Measurements from ENCODE around the gene C4BPA. TPM values are rescaled to one million over a fixed set of nuclear protein-coding genes. Genes with fewer than 3 reads are reported as not detected.

C4BPA gene
- total and polyA plus RNA-seq, 9 of the 15 experiments (the other 6 are each of a cell fraction or from before 2014, with no cell fraction given) = 0.04 to 0.22 (median 0.11) TPM; not detected in 3

DNA sequence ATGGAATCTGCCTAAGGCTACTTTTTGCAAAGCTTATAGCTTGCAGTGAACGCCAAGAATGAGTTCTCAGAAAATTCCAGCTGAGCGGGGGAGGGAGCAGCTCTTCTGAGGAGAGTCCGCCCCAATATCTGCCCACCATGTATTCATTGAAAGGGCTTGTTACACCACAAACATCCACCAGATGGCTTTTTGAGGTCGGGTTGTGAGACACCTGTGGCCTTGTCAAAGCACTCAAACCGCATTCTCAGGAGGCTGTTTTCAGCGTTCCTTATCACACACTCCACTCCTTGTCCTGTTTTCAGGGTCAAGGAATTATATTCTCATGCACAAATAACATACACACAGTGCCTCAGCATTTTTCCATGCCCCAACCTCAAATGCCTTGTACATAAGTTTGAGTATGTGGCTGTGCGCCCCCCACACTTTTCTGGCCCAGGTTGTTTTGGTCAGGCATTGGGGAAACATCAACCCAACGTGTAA, 19.3 kb upstream of the C4BPA start (continued):
- peak; percentile 62; the same call in 1 of the 2 replicates for TF ChIP-seq STAT5A (IDR thresholded peaks at IDR 0.05; ENCODE audit: borderline replicate concordance, low read length)
- TF ChIP-seq, protein P1, sequence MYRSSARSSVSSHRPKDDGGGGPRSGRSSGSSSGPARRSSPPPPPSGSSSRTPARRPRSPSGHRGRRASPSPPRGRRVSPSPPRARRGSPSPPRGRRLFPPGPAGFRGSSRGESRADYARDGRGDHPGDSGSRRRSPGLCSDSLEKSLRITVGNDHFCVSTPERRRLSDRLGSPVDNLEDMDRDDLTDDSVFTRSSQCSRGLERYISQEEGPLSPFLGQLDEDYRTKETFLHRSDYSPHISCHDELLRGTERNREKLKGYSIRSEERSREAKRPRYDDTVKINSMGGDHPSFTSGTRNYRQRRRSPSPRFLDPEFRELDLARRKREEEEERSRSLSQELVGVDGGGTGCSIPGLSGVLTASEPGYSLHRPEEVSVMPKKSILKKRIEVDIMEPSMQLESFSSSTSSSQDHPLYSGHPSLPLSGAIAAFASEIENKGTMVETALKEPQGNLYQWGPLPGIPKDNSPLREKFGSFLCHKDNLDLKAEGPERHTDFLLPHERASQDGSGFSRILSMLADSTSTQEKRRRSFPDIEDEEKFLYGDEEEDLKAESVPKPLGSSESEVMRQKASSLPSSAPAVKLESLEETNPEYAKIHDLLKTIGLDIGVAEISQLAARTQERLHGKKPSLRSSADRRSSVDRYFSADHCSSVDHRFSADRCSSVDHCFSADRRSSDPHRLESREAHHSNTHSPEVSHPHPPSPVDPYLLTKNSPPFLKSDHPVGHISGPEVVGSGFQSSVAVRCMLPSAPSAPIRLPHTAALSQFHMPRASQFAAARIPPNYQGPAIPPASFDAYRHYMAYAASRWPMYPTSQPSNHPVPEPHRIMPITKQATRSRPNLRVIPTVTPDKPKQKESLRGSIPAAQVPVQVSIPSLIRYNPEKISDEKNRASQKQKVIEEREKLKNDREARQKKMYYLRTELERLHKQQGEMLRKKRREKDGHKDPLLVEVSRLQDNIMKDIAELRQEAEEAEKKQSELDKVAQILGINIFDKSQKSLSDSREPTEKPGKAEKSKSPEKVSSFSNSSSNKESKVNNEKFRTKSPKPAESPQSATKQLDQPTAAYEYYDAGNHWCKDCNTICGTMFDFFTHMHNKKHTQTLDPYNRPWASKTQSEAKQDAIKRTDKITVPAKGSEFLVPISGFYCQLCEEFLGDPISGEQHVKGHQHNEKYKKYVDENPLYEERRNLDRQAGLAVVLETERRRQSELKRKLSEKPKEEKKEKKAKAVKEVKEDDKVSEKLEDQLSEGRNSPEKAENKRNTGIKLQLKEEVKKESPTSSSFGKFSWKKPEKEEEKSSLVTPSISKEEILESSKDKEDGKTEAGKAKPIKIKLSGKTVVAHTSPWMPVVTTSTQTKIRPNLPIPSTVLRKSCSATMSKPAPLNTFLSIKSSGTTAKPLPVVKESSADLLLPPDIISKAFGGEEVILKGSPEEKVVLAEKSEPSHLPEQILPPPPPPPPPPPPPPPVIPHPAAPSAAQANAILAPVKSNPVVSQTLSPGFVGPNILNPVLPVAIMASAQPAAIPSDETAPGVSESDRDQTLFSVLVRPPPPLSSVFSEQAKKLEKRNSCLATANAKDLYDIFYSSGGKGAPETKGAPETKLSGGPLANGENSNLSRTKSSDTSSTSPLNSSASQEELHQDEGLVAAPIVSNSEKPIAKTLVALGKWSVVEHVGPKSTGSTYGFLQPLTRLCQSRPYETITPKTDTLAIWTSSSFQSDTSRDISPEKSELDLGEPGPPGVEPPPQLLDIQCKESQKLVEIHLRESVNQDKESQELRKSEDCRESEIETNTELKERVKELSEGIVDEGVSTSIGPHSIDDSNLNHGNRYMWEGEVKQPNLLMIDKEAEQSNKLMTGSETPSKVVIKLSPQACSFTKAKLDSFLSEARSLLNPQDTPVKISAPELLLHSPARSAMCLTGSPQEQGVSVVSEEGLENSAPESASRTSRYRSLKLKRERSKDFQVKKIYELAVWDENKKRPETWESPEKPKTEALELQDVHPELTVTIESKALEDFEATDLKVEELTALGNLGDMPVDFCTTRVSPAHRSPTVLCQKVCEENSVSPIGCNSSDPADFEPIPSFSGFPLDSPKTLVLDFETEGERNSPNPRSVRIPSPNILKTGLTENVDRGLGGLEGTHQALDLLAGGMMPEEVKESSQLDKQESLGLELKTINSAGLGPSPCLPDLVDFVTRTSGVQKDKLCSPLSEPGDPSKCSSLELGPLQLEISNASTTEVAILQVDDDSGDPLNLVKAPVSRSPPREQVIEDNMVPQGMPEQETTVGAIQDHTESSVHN (IDR thresholded peaks at IDR 0.05; ENCODE audit: borderline replicate concordance in 1 of 2, low read depth in 1 of 2) = no peak
- TF ChIP-seq ATF7 (IDR thresholded peaks at IDR 0.05) = peak; percentile 65; the same call in 1 of the 2 replicates
- TF ChIP-seq GABPB2 (CRISPR knock-in tag; conservative IDR thresholded peaks at IDR 0.05) = no peak
- peak; percentile 81; the same call in 1 of the 2 replicates for TF ChIP-seq CC2D1A (IDR thresholded peaks at IDR 0.05)
- peak; percentile 3; the same call in 1 of the 2 replicates for TF ChIP-seq TEAD2 (tag; IDR thresholded peaks at IDR 0.05)
- TF ChIP-seq HDAC2 (IDR thresholded peaks at IDR 0.05) = peak; percentile 35; the same call in 1 of the 2 replicates
- TF ChIP-seq, protein P2, sequence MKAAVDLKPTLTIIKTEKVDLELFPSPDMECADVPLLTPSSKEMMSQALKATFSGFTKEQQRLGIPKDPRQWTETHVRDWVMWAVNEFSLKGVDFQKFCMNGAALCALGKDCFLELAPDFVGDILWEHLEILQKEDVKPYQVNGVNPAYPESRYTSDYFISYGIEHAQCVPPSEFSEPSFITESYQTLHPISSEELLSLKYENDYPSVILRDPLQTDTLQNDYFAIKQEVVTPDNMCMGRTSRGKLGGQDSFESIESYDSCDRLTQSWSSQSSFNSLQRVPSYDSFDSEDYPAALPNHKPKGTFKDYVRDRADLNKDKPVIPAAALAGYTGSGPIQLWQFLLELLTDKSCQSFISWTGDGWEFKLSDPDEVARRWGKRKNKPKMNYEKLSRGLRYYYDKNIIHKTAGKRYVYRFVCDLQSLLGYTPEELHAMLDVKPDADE (conservative IDR thresholded peaks at IDR 0.05; ENCODE audit: control insufficient read depth, low read depth, low read length) = no peak
- no peak for TF ChIP-seq PCBP2 (IDR thresholded peaks at IDR 0.05; ENCODE audit: low read depth, low read length, poor library complexity, severe bottlenecking)
- TF ChIP-seq NCOA4 (IDR thresholded peaks at IDR 0.05; ENCODE audit: partially characterized antibody) = no peak
- no peak for TF ChIP-seq U2AF2 (optimal IDR thresholded peaks at IDR 0.05; ENCODE audit: low read depth, low read length)
- TF ChIP-seq, protein P3, sequence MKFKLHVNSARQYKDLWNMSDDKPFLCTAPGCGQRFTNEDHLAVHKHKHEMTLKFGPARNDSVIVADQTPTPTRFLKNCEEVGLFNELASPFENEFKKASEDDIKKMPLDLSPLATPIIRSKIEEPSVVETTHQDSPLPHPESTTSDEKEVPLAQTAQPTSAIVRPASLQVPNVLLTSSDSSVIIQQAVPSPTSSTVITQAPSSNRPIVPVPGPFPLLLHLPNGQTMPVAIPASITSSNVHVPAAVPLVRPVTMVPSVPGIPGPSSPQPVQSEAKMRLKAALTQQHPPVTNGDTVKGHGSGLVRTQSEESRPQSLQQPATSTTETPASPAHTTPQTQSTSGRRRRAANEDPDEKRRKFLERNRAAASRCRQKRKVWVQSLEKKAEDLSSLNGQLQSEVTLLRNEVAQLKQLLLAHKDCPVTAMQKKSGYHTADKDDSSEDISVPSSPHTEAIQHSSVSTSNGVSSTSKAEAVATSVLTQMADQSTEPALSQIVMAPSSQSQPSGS (CRISPR knock-in tag; IDR thresholded peaks at IDR 0.05) = no peak
- no peak for TF ChIP-seq ETV6 (IDR thresholded peaks at IDR 0.05; ENCODE audit: borderline replicate concordance in 1 of 2, low read depth in 2 of 2, low read length in 1 of 2)
- TF ChIP-seq ETV6 (CRISPR knock-in tag; IDR thresholded peaks at IDR 0.05; ENCODE audit: borderline replicate concordance) = no peak
- no peak for TF ChIP-seq ZNF217 (CRISPR knock-in tag; IDR thresholded peaks at IDR 0.05)
- TF ChIP-seq NFYB (IDR thresholded peaks at IDR 0.05; ENCODE audit: extremely low read depth, insufficient read length) = no peak
- peak; percentile 85 for TF ChIP-seq CBFA2T2 (conservative IDR thresholded peaks at IDR 0.05)
- TF ChIP-seq RHOXF2B (CRISPR knock-in tag; conservative IDR thresholded peaks at IDR 0.05) = no peak
- TF ChIP-seq CBX1 (IDR thresholded peaks at IDR 0.05; ENCODE audit: low read depth) = no peak

All from K562 (cell line).